ENCODE data around the gene BCAR1. TPM values are rescaled to one million over a fixed set of nuclear protein-coding genes. Genes with fewer than 3 reads are reported as not detected.

BCAR1 gene
- total and polyA plus RNA-seq, 2 experiments from 2014 or later, result 37.9 to 140 TPM

- TF ChIP-seq ZNF462 (CRISPR knock-in tag; IDR thresholded peaks at IDR 0.05) (no peak), ETS1 (IDR thresholded peaks at IDR 0.05) (no peak), CTCF (conservative IDR thresholded peaks at IDR 0.05; ENCODE audit: low read depth in 2 of 2) (0 out of 4 replicates have a peak, but pooled peaks of 1 of the 2 experiments have one; percentile 8), POLR2AphosphoS5 (IDR thresholded peaks at IDR 0.05; ENCODE audit: low read depth) (no peak)
Measured at GRCh38 chr16:75244225-75244809, 7.1 kb downstream of the BCAR1 start (continued).

DNA sequence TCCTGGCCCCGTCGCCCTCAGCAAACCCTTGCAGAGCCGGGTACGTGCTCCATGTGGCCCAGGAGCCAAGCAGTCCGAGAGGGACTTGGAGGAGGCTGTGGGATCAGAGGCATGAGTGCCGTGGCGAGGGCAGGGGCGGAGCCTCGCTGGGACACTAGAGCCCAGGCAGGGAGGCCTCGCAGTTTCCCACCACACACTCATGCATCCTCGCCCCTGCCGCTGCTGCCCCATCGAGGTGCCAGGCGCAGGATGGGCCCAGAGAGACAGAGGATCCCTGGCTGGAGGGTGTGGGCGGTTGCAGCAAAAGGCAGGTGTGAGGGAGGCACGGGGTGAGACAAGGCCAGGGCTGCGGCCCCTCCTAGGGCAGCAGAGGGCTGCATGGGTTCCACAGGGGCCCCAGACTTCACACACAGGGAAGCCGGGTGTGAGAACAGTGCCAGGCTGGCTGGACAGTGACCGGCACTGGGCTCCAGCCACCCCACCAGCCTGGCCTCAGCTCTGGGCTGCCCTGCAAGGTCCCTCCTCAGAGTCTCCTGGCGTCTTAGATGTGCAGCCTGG lies 7.7 kb downstream of the BCAR1 start:
- no peak overlapping the region for H2AFZ ChIP-seq
- H3K4me3 ChIP-seq, result no peak overlapping the region
- no peaks in the 10 kb centered on the region for H3K27me3 ChIP-seq (ENCODE audit: insufficient read depth)
- H3K4me2 ChIP-seq, result no peak overlapping the region
- peak overlapping the region; percentile 93 for H3K27ac ChIP-seq (ENCODE audit: low read depth)
- H3K36me3 ChIP-seq (ENCODE audit: insufficient read depth), result no peaks in the 10 kb centered on the region
- Mint-ChIP-seq H3K4me1 (peaks cover 71% of the 10 kb centered on the region), H3K9me3 (no peaks in the 10 kb centered on the region; the same call in 1 of the 3 replicates), H3K27ac (peak overlapping the region; percentile 97), H3K4me3 (no peak overlapping the region), H3K36me3 (ENCODE audit: low read depth) (peaks cover 39% of the 10 kb centered on the region), H3K27me3 (ENCODE audit: insufficient read depth, low read depth, poor library complexity) (peaks cover 39% of the 10 kb centered on the region)
- H3F3A ChIP-seq (replicated peaks; ENCODE audit: low read depth), result 0 out of 2 replicates have a peak, but pooled peaks cover 11% of the 10 kb centered on the region
- no peaks in the 10 kb centered on the region for H3K9me2 ChIP-seq (ENCODE audit: insufficient read depth)
- DNase-seq (ENCODE audit: low spot score) (no peak), ATAC-seq (peak; percentile 4)
- H3K4me1 ChIP-seq (ENCODE audit: insufficient read depth), result peaks cover 36% of the 10 kb centered on the region
- peaks cover 93% of the 10 kb centered on the region for H3K79me2 ChIP-seq (replicated peaks; ENCODE audit: insufficient read depth)
- peaks cover 41% of the 10 kb centered on the region for H4K20me1 ChIP-seq (replicated peaks; ENCODE audit: insufficient read depth)
- TF ChIP-seq CREB1 (CRISPR knock-in tag; IDR thresholded peaks at IDR 0.05; ENCODE audit: low read depth) (no peak), ZNF114 (CRISPR knock-in tag; IDR thresholded peaks at IDR 0.05) (no peak), EZH2 (IDR thresholded peaks at IDR 0.05; ENCODE audit: low read depth, unreplicated experiment) (no peak), ZNF331 (CRISPR knock-in tag; IDR thresholded peaks at IDR 0.05; ENCODE audit: low read depth) (no peak), REST (IDR thresholded peaks at IDR 0.05; ENCODE audit: unreplicated experiment) (no peak), STAT1 (IDR thresholded peaks at IDR 0.05; ENCODE audit: unreplicated experiment) (no peak), ETS1 (IDR thresholded peaks at IDR 0.05) (no peak)
